CD4-positive, alpha-beta T cell treated with Interleukin-6 at 100 ng/mL for 8 hours (primary cell): Measurements from ENCODE around the gene ULK4.
A peak's percentile ranks its signal among the peaks of the same experiment; 100 is the strongest.
"Not testable (repeated sequence)": the region's sequence is repeated elsewhere in the genome, so short reads cannot be mapped to it uniquely, and the experiment has no call there.

Experiments
- DNase-seq: peaks from one replicate; pipeline ENCODE4 v3.0.0-alpha.2; 2020; ENCODE audit warnings: mixed read lengths, low spot score

Gene ULK4

DNA sequence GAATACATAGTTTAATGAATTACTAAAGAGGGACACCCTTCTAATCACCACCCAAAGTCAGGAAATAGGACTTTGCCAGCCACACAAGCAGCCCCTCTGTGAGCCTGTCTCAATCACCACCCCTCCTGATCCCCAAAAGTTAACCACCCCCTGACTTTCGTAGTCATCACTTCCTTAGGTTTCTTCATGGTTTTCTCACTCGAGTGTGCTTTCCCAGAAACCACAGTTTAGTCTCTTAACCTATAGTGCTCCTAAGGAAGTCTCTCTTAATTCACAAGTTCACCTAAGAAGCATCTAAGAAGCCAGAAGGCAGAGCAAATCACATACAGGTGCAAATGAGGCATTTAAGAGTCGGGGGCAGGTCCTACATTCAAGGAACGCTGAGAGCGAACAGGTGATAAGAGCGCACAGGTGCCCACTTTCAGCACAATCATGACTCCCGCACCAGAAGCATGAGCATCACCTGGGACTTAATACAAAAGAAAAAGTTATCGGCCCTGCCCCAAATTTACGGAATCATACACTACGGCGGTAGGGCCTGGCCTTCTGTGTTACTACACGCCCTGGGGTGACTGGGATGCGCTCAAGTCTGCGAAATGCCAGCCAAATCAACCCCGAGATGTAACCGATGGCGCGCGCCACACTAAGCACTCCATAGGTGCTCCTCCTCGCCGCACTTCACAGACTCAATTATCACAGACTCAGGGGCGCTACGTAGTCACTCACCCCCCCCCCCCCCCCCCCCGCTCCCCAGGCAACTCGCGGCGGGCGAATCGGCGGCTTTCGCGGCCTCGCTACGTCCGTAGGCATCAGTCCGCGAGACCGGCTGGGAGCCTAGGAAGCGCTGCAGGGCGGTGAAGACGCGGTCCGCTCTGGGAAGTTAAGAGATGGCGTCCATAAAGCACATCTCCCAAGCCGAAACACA lies 815 bp downstream of the ULK4 start:
- peak; percentile 54 for DNase-seq

DNA sequence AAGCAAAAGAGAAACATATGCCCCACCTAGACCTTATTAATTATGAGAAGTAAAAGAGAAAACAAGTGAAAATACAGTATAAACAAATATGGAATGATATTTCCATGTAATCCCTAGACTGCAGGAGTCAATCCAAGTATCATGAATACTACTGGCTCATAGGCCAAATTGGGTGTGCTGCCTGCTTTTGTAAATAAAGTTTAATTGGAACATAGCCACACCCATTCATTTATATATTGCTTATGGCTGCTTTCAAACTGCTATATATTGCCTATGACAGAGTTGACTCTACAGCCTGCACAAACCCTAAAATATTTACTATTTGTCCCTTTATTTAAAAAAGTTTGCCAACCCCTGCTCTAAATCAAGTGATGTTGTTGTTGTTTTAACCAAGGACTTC lies 5.3 kb downstream of the ULK4 start:
- DNase-seq, result no peak

DNA sequence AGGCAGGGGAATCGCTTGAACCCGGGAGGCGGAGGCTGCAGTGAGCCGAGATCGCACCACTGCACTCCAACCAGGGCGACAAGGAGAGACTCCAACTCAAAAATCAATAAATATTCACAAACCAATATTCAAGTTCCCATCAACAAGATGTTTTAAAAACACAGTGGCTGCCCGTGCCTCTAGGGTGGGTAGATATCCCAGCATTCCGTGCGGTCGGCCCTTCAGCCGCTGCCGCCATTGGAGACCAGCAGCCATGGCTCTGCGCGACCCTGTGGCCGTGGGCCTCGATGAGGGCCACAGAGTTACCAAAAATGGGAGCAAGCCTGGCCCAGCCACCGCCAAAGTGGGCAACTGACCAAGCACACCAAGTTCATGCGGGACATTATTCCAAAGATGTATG lies 6.7 kb downstream of the ULK4 start:
- DNase-seq, result no peak

DNA sequence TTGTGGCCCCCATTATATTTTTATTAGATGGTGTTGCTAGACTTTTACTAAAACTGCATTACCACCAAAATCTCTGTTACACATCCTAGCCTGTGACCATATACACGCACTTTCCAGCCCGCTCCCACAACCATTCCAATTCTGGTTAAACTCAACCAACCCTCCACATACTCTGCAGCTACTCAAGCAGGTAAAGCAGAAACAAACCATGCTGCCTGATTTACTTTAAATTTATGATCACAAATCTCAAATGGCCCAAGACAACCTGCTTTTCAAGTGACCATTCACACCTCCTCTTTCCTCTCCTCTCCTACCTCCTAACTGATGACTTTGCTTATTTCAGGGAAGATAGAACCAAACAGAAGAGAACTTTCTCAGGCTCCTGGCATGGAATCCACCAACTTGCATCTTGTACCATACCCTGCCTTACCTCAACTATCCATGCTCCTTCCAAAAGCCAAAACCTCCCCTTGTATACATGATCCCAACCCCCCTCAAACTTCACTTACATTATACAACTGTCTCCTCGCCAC lies 18.5 kb downstream of the ULK4 start:
- no peak for DNase-seq

- DNase-seq, result no peak
Measured at GRCh38 chr3:41940393-41940792, 21.5 kb downstream of the ULK4 start.

DNA sequence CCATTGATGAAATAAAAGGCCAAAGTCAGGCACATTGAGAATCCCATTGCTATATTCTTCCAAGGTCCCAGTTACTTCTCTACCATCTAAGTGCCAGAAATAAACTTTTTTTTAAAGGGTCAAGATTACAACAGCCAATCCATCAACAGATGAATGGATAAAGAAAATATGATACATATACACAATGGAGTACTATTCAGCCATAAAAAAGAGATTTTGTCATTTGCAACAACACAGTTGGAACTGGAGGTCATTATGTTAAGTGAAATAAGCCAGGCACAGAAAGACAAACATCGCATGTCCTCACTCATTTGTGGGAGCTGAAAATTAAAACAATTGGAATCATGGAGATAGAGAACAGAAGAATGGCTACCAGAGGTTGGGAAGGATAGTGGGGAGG lies 25.5 kb downstream of the ULK4 start:
- no peak for DNase-seq

DNA sequence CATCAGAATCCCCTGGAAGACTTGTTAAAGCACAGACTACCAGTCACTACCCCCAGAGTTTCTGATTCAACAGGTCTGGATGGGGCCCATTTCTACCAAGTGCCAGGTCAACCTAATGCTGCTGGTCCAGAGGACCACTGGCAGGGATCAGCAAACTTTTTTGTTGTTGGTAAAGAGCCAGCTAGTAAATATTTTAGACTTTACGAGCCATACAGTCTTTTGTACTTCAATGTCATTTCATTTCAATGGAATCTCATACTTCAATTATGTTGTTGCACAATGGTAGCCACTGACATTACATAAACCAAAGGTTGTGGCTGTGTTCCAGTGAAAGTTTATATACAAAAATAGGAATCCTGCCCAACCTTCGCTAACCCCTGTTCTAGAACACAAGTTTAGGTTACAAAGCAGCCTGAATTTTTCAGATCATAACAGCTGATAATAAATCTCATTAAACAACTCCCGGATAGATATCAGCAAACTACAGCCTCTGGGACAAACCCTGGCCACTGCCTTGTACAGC lies 28.7 kb downstream of the ULK4 start:
- DNase-seq, result no peak

- DNase-seq, result no peak
Measured at GRCh38 chr3:41932464-41932863, 29.4 kb downstream of the ULK4 start.

- no peak for DNase-seq
Measured at GRCh38 chr3:41920406-41920965, 41.4 kb downstream of the ULK4 start.

DNA sequence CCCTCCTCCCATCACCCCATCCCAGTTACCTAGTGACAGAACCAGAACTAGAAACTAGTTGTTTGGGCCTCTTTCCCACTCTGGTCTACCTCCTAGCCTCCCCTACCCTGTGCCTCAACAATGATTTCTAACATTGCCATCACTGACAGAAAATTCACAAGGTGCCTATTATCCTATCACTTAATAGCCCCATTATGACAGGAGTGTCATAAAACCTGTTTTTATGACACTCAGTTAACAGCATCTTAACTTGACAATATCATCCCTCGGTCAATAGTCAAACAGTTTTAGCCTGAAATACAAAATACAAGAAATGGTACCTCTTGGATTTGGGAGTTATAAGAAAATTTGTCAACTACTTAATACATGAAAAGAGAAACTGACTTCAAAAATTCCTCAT lies 46.5 kb downstream of the ULK4 start:
- no peak for DNase-seq

GRCh38 chr3:41912280-41912679 lies 49.6 kb downstream of the ULK4 start:
- no peak for DNase-seq

DNA sequence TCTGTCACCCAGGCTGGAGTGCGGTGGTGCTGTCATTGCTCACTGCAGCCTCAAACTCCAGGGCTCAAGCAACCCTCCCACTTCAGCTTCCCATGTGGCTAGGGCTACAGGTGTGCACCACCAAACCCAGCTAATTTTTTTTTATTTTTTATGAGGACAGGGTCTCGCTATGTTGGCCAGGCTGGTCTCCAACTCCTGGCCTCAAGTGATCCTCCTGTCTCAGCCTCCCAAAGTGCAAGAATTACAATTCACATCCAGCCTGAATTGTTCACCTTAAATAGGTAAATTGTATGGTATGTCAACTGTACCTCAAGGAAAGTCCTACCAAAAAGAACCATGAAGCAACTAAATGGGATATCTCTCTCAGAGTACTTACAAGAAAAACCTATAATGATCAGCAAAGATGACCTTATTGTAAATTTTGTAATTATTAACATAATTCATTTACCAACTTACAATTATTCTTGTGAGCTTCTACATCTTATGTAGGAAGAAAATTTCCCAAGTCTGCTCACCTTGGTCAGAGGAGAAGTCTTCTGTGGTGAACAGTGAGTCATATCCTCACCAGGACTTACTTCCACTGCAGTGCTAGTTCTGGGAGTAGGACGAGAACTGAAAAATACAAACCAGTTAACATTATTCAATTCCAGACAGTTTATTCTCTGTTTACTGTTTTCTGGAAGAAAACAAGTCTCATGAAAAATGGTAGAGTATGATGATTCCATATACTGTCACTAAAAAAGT lies 54.4 kb downstream of the ULK4 start:
- no peak for DNase-seq

GRCh38 chr3:41900265-41900664 lies 61.6 kb downstream of the ULK4 start:
- no peak for DNase-seq

- no peak for DNase-seq
Measured at GRCh38 chr3:41898631-41899030, 63.3 kb downstream of the ULK4 start.

GRCh38 chr3:41893977-41894376 lies 67.9 kb downstream of the ULK4 start:
- DNase-seq, result peak; percentile 9

DNA sequence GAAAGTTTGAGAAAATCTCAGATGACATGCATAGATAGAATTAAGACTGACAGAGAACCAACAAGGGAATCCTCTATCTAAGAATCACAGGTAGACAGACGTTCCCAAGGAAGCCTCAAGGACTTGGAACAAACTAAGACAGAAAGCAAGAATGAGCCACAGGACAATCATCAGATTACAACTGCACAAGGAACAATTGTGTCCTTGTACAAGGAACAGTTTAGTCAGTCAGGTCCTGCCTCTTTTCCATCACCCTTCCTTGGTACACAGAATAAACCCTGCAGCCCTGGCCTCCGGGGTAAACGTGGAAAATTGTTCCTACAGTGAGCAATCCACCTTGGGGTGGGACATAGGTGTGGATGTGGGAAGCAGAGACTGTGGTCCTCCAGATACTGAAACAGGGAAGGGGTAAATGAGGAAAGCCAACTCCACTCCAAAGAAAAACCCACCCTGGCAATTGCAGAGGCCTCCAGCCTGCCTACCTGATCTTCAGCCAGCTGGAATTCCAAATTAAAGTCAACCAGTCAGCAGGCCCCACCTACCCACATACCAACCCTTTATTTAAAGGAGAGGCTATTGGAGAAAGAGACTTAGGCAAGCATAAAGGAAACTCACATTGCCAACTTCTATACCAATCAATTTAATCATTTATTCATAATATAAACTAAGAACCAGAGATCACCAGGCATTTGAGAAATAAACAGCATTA lies 73.4 kb downstream of the ULK4 start:
- no peak for DNase-seq

GRCh38 chr3:41882956-41883355 lies 78.9 kb downstream of the ULK4 start:
- no peak for DNase-seq

GRCh38 chr3:41881233-41881821 lies 80.6 kb downstream of the ULK4 start:
- DNase-seq, result peak; percentile 29

DNA sequence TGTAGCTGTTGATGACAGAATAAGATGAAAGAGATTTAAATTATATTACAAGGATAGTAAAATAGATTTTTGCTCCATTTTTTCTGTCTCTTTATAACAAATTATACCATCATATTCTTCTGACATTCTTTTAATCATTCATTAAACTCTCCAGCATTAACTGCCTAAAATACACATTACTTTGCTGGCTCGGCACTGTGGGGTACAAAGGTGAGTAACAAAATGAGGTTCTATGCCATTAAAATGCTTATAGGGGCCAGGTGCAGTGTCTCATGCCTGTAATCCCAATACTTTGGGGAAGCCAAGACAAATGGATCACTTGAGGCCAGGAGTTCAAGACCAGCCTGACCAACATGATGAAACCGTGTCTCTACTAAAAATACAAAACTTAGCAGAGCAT lies 81.5 kb downstream of the ULK4 start:
- no peak for DNase-seq

GRCh38 chr3:41877741-41878140 lies 84.2 kb downstream of the ULK4 start:
- not testable (repeated sequence) for DNase-seq

DNA sequence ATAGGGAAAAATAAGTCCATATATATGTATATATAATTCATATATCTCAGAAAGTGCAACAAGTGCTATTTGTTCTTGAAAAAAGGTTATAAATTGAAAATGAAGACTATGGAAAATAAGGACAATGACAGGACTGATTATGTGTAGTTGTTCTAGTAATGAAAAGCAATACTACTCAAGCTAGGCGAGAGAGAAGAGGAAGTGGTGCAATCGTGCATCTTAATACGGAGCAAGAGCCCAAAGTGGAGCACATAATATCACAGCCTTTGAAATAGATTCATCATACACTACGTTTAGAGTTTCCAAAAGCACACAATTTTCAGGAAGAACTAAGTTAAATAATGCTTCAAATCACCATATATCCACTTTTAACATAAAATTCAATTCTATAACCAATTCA lies 87.9 kb downstream of the ULK4 start:
- no peak for DNase-seq
